Stromal cell of bone marrow (primary cell): ENCODE results near the gene ACOT9.
"Not testable (repeated sequence)": the region's sequence is repeated elsewhere in the genome, so short reads cannot be mapped to it uniquely, and the experiment has no call there.

ENCODE experiments used
- DNase-seq: peaks from one replicate; pipeline ENCODE4 v3.0.0-alpha.2; 2012; ENCODE audit warnings: low read depth

The ACOT9 gene

GRCh38 chrX:23742697-23743622, at the start of gene ACOT9:
ACOT9 (minus strand) TSS chrX:23743276; CDS start chrX:23743144, 132 bp downstream.
- peak; percentile 87 for DNase-seq

DNA sequence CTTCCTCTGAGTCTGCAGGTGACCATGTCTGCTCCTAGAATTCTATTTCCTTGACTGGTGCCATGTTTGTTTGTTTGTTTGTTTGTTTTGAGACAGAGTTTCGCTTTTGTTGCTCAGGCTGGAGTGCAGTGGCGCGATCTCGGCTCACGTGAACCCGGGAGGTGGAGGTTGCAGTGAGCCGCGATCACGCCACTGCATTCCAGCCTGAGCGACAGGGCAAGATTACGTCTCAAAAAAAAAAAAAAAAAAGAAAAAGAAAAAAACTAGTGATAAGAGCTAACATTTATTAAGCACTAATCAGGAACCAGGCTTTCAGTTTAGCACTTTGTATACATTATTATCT, 47.0 kb upstream of the ACOT9 start:
- DNase-seq, result no peak

- no peak for DNase-seq
These were observed 46.5 kb upstream of the ACOT9 start for GRCh38 chrX:23789386-23790154.

GRCh38 chrX:23788946-23789345, 45.9 kb upstream of the ACOT9 start:
- no peak for DNase-seq

- no peak for DNase-seq
These were observed 45.4 kb upstream of the ACOT9 start for GRCh38 chrX:23788521-23788920.

- no peak for DNase-seq
These were observed 44.7 kb upstream of the ACOT9 start for GRCh38 chrX:23787745-23788118.

DNA sequence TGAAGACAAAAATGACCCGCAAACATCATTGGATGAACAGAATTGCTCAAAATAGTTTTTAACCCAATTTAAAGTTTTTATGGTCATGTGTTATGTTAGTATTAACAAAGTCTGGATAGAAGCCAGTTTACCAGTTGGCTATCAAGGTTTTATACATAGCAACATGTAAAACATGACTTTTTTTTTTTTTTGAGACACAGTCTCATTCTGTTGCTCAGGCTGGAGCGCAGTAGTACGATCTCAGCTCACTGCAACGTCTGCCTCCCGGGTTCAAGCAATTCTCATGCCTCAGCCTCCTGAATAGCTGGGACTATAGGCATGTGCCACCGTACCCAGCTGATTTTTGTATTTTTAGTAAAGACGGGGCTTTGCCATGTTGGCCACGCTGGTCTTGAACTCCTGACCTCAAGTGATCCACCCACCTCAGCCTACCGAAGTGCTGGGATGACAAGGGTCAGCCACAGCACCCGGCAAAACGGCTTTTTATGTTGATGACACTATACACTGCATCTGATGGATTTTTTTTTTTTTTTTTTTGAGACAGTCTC, 43.3 kb upstream of the ACOT9 start:
- no peak for DNase-seq

GRCh38 chrX:23785580-23785979, 42.5 kb upstream of the ACOT9 start:
- no peak for DNase-seq

- DNase-seq, result peak; percentile 73
These were observed 41.6 kb upstream of the ACOT9 start for GRCh38 chrX:23784470-23785331.

GRCh38 chrX:23783589-23784469, 40.8 kb upstream of the ACOT9 start:
- no peak for DNase-seq

DNA sequence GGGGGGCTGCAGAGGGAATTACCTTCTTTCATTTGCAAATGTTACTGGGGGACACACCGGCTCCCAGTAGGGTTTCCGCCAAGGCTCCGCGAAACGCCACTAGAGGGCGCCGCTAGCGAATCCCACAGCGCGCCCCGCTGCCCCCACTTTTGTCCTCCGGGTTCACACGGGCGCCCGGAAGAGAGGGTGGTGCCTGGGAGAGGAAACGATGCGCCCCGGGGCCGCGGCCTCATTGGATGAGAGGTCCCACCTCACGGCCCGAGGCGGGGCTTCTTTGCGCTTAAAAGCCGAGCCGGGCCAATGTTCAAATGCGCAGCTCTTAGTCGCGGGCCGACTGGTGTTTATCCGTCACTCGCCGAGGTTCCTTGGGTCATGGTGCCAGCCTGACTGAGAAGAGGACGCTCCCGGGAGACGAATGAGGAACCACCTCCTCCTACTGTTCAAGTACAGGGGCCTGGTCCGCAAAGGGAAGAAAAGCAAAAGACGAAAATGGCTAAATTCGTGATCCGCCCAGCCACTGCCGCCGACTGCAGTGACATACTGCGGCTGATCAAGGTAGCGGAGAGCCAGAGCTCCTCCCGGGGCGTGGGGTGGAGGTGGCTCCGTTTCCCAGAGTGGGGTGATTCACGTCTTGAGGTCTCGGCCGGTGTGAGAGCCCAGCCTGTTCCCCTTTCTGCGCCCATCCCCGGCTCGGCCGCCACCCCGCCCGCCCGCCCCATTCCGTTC, 40.0 kb upstream of the ACOT9 start, which contains the start of gene SAT1:
TSS of gene SAT1 (plus strand) at position 311 of the 726 bp plus-strand sequence. CDS start at position 490, 179 bp downstream.
- peak; percentile 89 for DNase-seq

GRCh38 chrX:23782455-23782854, 39.4 kb upstream of the ACOT9 start:
- DNase-seq, result no peak

DNA sequence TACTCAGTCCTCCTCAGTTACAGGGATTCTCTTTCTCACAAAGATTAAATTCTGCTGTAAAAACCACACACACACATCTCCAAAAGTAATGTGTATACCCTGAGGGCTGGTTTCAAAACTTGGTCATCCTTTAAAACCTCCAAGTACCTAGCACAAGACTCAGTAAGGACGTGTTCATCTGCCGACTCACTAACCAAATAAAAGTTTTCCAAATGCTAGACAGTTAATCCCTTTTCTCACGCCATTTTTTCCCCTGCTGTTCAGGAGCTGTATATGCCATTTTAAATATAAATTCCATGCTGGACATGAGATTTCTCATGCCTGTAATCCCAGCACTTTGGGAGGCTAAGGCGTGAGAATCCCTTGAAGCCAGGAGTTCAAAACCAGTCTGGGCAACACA, 35.9 kb upstream of the ACOT9 start:
- DNase-seq, result peak; percentile 64

GRCh38 chrX:23776363-23776762, 33.3 kb upstream of the ACOT9 start:
- no peak for DNase-seq

DNA sequence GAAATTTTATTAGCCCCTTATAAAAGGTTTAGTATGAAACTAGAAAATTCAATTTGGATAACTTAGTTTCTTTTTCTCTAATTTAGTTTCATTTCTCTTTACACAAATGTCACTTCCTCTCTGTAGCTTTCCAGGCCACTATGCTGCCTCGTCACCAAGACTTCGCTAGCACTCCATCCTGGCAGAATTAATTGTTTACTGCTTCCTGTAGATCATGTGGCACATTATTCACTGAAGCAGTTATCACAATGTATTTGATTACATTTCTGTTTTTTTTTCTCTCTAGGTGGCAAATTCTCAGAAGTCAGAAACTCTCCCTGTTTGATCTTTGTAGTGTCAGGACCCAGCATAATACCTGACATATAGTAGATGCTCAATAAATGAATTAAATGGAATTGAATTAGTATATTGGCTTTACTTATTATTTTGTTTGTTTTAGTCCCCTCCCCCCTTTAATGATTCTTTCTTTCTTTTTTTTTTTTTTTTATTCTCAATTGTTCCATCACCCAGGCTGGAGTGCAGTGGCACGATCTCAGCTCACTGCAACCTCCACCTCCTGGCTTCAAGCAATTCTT, 30.6 kb upstream of the ACOT9 start:
- DNase-seq, result no peak

DNA sequence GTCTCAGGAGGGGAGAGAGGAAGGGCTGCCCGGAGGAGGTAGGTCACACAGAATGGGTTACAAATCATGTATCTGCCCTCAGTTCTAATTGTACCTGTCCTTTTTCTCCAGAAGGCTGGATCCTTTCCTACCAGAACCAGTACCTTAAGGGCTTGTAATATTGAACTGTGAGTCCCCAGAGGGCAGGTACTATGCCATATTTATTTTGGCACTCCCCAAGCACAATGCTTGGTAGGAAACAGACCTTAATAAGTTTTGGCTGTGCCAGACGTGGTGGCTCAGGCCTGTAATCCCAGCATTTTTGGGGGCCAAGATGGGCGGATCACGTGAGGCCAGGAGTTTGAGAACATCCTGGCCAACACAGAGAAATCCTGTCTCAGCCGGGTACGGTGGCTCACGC, 28.0 kb upstream of the ACOT9 start:
- not testable (repeated sequence) for DNase-seq

DNA sequence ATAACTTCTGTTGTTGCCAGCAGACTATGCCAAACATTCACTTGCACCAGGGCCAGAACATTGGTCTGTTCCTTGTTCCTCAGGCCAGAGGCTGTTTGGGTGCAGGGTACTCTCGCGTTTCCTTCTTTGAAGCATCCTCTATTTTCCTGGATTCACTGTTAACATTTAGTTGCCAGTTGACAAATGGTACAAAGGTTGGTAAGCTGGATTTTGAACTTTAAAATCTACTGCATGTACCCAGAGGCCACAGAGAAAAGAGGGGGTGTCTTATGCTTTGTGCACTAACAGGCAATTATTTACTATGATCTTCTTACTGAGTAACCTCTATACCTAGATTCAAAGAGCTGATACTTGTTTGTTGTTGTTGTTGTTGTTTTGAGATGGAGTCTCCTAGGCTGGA, 27.1 kb upstream of the ACOT9 start:
- DNase-seq, result no peak

DNA sequence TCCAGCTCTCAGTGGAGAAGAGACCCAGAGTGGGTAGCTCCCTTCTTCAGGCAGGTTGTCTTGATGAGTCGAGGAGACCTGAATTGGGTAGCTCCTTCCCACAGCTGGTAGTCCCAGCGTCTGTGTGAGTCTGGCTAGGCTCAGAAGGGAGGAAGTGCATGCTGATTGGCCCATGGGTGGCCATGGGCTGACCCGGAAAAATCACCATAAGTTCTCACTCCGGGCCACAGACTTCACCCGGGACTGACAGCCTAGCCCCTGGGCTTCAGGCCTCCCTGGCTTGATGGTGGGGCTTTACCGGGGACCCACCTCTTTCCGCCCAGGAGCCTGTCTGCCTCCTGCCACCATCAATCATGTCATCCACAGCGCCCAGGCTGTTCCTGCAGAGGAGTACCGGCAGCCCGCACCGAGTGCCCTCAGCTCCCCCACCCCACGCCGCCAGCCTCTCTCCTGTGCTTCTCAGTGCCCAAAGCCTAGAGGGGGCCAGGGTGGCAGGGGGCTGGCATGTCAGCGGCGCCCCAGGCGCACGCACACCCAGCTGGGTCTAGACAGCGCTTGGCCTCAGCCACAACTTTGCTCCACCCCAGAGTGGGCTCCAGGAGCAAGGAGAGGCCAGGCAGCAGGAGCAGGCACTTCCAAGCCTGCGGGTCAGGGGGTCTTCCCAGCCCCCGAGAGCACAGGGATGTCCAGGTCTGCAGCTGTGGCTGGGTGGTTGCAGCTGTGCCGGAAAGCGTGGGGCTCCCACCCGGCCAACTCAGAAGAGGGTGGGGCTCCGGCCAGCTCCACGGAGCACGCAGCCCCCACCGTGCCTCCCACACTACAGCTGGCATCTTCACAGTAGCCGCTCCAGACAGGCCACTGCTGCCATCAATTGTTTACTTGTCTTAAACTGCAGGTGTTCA, 23.8 kb upstream of the ACOT9 start:
- no peak for DNase-seq

GRCh38 chrX:23765868-23766267, 22.8 kb upstream of the ACOT9 start:
- DNase-seq, result no peak
